Measurements from ENCODE around the gene CACNA1E.

The CACNA1E gene

DNA sequence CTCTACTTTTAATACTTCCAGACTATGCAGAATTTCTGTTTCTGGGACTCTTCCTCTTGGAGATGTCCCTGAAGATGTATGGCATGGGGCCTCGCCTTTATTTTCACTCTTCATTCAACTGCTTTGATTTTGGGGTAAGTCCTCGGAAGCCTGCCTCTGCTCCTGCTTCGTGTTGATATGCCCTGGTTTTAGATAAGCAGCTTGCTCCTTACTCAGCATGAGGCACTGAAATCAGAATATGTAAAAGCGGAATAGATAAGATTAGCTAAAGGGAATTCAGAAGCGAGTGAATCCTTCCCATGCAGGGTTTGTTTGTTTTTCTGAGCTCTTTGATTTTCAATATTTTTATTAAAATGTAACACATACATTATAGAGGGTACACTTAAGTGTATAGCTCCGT lies 234.7 kb downstream of the CACNA1E start:
- Histone ChIP-seq H3K4me3 (ENCODE audit: low read depth, low read length) (no peak overlapping the region), H3K9me3 (no peaks in the 10 kb centered on the region), H3K4me1 (no peaks in the 10 kb centered on the region), H3K27me3 (no peaks in the 10 kb centered on the region), H3K36me3 (no peaks in the 10 kb centered on the region)
- TF ChIP-seq, protein P1, sequence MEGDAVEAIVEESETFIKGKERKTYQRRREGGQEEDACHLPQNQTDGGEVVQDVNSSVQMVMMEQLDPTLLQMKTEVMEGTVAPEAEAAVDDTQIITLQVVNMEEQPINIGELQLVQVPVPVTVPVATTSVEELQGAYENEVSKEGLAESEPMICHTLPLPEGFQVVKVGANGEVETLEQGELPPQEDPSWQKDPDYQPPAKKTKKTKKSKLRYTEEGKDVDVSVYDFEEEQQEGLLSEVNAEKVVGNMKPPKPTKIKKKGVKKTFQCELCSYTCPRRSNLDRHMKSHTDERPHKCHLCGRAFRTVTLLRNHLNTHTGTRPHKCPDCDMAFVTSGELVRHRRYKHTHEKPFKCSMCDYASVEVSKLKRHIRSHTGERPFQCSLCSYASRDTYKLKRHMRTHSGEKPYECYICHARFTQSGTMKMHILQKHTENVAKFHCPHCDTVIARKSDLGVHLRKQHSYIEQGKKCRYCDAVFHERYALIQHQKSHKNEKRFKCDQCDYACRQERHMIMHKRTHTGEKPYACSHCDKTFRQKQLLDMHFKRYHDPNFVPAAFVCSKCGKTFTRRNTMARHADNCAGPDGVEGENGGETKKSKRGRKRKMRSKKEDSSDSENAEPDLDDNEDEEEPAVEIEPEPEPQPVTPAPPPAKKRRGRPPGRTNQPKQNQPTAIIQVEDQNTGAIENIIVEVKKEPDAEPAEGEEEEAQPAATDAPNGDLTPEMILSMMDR (IDR thresholded peaks at IDR 0.05; ENCODE audit: low read depth, low read length): no peak
- no peak for DNase-seq

DNA sequence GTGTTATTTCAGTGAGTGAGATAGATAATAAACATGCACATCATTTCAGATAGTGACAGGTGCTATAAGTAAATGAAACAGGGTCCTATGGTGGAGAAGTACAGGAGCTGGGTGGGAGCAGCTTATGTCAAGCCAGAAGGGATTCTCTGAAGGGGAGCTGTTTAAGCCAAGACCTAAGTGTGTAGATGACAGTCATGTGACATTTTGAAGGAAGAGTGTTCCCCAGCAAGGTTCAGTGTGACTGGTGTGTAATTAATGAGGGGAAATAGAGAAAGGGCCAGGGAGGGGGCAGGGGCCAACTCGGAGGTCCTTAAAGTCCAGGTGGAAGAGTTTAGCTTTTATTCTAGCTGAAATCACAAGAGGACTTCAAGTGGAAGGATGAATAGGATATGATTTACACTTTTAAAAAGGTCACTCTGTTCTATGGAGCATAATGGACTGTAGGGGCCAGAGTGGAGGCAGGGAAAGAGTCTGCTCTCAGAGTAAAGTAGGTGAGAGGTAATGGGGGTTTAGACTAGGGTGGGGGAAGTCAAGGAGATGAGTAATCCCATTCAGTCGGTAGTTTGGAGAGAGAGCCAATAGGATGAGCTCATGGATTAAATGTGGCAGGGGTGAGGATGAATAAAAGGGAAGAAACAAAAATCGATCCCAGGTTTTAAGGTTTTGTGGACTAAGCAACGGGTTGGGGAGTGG lies 243.1 kb downstream of the CACNA1E start:
- no peaks in the 10 kb centered on the region for H3K27me3 ChIP-seq
- no peak for DNase-seq
- TF ChIP-seq, protein P1 (IDR thresholded peaks at IDR 0.05; ENCODE audit: low read depth, low read length): no peak
- H3K9me3 ChIP-seq: no peaks in the 10 kb centered on the region
- H3K4me1 ChIP-seq: no peaks in the 10 kb centered on the region
- no peak overlapping the region for H3K4me3 ChIP-seq (ENCODE audit: low read depth, low read length)
- H3K36me3 ChIP-seq: no peaks in the 10 kb centered on the region

GRCh38 chr1:181730606-181731005 lies 247.3 kb downstream of the CACNA1E start:
- Histone ChIP-seq H3K27me3 (no peaks in the 10 kb centered on the region), H3K36me3 (no peaks in the 10 kb centered on the region), H3K4me3 (ENCODE audit: low read depth, low read length) (no peak overlapping the region), H3K4me1 (no peaks in the 10 kb centered on the region), H3K9me3 (no peaks in the 10 kb centered on the region)
- TF ChIP-seq, protein P1 (IDR thresholded peaks at IDR 0.05; ENCODE audit: low read depth, low read length): no peak
- no peak for DNase-seq

DNA sequence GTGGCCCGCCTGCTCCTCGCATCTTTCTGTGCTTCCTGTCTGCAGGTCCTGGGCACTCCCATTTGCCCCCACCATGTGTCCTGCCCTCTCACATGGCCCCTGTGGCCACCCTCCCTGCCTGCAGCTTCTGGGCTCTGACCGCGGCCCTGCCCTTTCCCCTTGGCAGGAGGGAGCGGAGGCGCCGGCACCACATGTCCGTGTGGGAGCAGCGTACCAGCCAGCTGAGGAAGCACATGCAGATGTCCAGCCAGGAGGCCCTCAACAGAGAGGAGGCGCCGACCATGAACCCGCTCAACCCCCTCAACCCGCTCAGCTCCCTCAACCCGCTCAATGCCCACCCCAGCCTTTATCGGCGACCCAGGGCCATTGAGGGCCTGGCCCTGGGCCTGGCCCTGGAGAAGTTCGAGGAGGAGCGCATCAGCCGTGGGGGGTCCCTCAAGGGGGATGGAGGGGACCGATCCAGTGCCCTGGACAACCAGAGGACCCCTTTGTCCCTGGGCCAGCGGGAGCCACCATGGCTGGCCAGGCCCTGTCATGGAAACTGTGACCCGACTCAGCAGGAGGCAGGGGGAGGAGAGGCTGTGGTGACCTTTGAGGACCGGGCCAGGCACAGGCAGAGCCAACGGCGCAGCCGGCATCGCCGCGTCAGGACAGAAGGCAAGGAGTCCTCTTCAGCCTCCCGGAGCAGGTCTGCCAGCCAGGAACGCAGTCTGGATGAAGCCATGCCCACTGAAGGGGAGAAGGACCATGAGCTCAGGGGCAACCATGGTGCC lies 249.1 kb downstream of the CACNA1E start:
- H3K9me3 ChIP-seq: no peaks in the 10 kb centered on the region
- DNase-seq: no peak
- H3K36me3 ChIP-seq: no peaks in the 10 kb centered on the region
- no peak overlapping the region for H3K4me3 ChIP-seq (ENCODE audit: low read depth, low read length)
- no peaks in the 10 kb centered on the region for H3K4me1 ChIP-seq
- TF ChIP-seq, protein P1 (IDR thresholded peaks at IDR 0.05; ENCODE audit: low read depth, low read length): no peak
- no peaks in the 10 kb centered on the region for H3K27me3 ChIP-seq

DNA sequence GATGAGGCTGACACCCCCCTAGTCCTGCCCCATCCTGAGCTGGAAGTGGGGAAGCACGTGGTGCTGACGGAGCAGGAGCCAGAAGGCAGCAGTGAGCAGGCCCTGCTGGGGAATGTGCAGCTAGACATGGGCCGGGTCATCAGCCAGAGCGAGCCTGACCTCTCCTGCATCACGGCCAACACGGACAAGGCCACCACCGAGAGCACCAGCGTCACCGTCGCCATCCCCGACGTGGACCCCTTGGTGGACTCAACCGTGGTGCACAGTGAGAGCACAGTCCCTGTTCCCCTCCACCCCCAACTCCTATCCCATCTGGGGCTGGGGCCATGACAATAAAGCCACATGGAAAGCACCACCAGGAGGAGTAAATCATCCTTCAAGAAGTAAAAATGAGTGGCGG lies 250.2 kb downstream of the CACNA1E start:
- TF ChIP-seq, protein P1 (IDR thresholded peaks at IDR 0.05; ENCODE audit: low read depth, low read length): no peak
- Histone ChIP-seq H3K27me3 (no peaks in the 10 kb centered on the region), H3K36me3 (no peaks in the 10 kb centered on the region), H3K4me3 (ENCODE audit: low read depth, low read length) (no peak overlapping the region), H3K9me3 (no peaks in the 10 kb centered on the region; the same call in 1 of the 2 replicates), H3K4me1 (no peaks in the 10 kb centered on the region)
- no peak for DNase-seq

DNA sequence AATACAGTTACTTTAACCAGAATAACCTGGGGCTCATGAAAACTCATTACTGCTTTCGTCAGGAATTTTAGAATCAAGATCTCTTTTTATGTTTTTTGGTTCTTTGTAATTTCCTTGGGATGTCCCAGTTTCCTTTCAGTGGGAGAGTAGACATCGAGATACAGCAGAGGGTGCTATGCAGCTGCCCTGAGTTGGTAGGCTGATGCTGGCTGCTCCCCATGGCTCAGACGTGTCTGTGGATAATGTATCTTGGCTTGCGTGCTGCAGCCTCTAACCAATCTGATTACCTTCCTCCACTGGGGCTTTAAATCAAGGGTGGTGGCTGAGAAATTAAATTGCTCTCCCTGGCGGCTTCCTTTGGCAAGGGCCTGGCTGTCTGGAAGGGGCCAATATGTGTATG lies 253.7 kb downstream of the CACNA1E start:
- H3K4me1 ChIP-seq: no peaks in the 10 kb centered on the region
- no peak overlapping the region for H3K4me3 ChIP-seq (ENCODE audit: low read depth, low read length)
- TF ChIP-seq, protein P1 (IDR thresholded peaks at IDR 0.05; ENCODE audit: low read depth, low read length): no peak
- DNase-seq: no peak
- no peaks in the 10 kb centered on the region for H3K27me3 ChIP-seq
- no peaks in the 10 kb centered on the region; the same call in 1 of the 2 replicates for H3K9me3 ChIP-seq
- H3K36me3 ChIP-seq: no peaks in the 10 kb centered on the region

Data from BE2C (cell line).